SK-N-MC (cell line): ENCODE results near the gene MYT1.

Experiments
- EZH2 ChIP-seq: fragments of 200-600 bp; sonication (generic); IDR thresholded peaks from one replicate; pipeline ENCODE4 v1.6.1; 2017; ENCODE audit warnings: antibody characterized with exemption
- POLR2AphosphoS5 ChIP-seq: IDR thresholded peaks from 2 replicates; pipeline ENCODE4 v1.6.1; 2012; ENCODE audit warnings: mild to moderate bottlenecking, low read depth, low read length, borderline replicate concordance

- no peak for TF ChIP-seq EZH2
- no peak for TF ChIP-seq POLR2AphosphoS5
Measured at GRCh38 chr20:64257107-64257757, 93.0 kb downstream of the MYT1 start.
